ENCODE measurements around the gene MRPL32.

MRPL32 gene

DNA sequence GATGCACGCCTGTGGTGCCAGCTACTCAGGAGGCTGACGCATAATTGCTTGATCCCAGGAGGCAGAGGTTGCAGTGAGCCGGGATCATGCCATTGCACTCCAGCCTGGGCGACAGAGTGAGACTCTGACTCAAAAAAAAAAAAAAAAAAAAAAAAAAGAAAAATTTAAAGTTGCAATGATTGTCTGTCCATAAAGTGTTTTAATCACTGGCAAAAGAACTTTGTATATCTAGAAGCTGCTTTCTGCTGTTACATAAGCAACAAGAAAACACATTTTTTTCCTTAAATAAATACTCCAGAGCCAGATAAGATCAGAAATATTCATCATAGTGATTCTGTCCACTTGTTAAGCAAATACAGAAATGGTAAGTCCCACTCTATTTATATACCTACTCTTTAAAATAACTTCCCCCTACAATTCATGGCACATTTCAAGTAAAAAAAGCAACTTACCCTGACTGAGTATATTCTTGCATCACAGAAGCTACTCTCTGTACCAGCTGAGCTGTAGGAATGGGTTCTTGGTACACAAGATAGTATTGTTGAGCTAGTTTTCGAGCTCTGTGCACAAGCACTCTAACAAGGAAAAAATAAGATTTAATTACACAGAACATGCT is 7.8 kb upstream of the MRPL32 start:
- H3K4me3 ChIP-seq, result no peak overlapping the region
- no peak overlapping the region for H3K27ac ChIP-seq

DNA sequence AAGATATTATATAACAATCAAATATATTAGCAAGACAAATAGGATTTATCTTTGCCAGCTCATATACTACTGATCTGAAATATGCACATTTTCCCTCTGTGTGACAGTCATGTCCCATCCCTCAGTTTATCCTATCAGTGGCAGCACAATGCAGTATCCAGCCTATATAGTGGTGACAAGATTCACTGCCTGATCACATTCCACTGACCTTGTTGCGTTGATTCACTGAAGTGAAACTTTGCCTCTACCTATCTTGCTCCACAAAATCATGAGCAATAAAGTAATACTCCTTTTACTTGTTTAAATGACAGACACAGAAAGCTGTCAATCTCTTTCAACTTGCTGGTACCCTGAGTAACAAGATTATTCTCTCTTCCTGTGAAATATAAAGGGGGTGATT is 6.5 kb upstream of the MRPL32 start:
- Histone ChIP-seq H3K4me3 (no peak overlapping the region), H3K27ac (no peak overlapping the region)

DNA sequence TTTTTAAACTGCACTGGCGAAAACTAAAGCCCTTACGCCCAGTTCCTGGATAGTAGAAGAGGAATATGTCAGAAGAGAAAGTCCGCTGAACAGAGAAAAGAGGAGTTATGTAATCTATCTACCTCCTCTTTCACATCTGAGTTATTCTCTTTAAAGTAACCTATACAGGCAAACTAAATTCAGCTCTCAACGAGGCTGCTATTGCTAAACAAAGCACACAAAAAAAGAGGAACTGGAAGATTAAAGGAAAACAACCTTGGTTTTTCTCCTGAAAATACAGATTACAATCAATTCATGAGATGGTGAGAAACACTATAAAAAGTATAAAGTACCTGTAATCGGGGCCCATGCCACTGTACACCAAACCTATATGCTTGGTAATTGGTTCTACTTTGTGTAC is 6.0 kb upstream of the MRPL32 start:
- H3K4me3 ChIP-seq, result no peak overlapping the region
- no peak overlapping the region for H3K27ac ChIP-seq

DNA sequence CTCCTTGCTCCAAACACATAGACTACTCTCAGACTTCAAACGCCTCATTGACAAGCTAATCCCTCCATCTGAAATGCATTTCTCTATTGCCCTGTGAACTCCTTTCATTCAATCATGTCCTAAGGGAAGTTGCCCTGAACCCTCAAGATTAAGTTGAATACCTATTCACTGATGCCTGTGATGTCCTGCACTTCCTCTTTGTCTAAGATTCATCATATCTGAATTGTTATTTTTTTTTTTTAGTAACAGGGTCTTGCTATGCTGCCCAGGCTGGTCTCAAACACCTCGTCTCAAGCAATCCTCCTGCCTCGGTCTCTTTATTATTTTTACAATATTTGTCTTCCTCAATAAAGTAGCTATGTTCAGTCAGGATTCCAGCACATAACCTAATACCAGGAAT is 3.4 kb upstream of the MRPL32 start:
- no peak overlapping the region for H3K27ac ChIP-seq

DNA sequence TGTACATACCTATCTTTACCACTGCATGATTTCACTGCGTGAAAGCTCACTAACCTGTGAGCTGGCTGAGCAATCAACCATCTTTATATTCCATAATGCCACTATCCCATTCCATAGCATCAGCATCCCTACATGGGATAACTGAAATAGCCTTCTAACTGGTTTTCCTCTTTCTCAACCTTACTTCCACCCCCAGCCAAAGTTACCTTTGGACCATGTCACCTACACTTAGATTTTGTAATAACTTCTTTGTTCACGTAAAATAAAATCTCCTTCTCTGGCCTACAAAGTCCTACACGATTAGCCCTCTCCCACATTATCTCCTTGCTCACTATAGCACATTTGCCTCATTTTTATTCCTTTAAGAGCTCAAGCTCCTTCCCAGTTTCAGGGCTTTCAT is 2.7 kb upstream of the MRPL32 start:
- no peak overlapping the region for H3K27ac ChIP-seq
- no peak overlapping the region for H3K4me3 ChIP-seq

More for the DNA sequence above, 3.4 kb upstream of the MRPL32 start:
- no peak overlapping the region for H3K4me3 ChIP-seq

DNA sequence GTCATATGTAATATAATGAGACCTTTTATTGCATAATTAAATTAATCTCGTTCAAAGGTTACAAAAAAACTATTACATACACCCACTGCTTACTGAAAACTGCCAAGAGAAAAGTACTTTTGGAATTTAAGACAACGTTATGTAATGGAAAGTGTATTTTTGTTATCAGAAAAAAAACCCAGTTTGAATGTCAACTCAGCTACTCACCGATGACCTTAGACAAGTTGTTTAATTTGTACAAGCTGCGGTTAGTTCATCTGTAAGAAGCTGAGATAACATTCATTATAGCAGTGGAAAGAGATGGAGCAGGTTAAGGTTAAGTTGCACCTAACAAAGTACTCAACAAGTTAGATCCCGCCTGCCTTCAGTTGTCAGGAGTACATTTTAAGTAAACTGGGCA is 1.3 kb upstream of the MRPL32 start:
- Histone ChIP-seq H3K4me3 (peak overlapping the region; percentile 56 to 90 (median 73)), H3K27ac (peak overlapping the region in 15 of 21 experiments; percentile 75 to 93 (median 87))

DNA sequence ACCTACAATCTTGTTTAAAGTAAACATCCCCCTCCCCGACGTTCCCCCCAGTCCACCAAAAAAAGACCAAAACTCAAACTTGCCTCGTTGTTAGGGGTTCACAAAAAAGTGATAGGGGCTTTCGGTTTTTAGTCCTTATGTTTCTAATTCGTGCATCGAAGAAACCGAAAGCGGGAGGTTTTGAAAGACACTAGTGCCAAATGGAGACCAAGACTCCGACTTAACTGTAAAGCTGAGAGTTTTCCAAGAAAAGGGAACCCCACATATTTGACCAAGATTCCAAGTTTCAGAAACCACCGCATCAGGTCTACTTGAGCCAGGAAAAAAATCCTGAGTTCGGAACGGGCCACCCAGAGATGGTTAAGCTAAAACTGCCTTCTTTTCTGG is 736 bp upstream of the MRPL32 start:
- Histone ChIP-seq H3K4me3 (peak overlapping the region; percentile 56 to 90 (median 73)), H3K27ac (peak overlapping the region; percentile 54 to 93 (median 86))

DNA sequence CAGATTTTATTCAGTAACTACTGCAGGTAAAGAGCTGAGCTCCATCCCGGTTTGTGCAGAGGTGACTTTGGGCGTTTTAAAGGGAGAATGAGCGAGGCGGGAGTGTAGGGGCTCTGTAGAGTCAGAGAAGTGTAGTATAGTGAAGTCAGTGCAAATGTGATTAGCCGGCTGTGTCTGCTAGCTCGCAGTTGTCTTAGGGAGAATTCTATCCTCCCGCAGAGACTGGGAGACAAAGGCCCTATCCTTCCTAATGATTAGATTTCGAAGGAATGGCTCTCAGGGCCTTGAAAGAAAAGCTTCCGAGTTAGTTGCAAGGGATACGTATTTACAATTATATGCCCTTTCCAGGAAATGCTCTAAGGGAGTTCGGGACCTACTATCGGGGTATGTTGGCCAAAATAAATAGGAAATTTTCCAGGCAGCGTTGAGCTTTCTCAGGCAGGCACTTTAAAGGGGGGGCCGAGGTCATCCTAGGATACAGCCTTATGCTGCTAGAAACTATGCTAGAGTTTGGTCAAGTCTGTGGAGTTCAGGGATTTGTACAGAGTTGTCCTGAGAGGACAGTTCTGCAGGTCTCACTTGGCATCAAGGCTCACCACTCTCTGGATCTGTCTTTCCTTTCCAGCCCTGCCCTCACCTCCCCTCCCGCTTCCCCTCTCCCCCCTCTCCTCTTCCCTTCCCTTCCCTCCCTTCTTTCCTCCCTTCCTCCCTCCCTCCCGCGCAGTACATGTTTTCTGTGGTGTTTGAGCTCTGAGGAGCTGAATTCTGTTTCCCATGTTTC is 825 bp downstream of the MRPL32 start:
- peak overlapping the region; percentile 56 to 90 (median 73) for H3K4me3 ChIP-seq
- peak overlapping the region; percentile 55 to 93 (median 83) for H3K27ac ChIP-seq

DNA sequence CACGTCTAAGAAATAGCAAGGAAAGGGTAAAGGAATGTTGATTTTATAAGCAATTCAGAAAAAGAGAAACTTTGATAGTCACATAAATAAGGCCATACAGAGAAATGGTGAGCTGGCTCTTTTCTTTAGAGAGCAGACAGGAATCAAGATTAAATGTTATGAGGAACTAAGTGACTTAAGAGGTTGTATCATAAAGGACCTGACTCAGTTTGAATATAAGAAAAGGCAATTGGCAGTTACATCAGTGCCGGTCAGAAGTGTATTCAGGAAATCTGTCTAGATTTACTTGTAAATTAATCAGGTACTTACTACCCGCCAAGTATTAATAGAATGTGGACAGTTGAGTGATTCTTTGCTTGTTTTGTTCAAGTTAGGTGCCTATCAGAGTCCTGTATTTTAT is 2.1 kb downstream of the MRPL32 start:
- Histone ChIP-seq H3K4me3 (no peak overlapping the region), H3K27ac (no peak overlapping the region)

DNA sequence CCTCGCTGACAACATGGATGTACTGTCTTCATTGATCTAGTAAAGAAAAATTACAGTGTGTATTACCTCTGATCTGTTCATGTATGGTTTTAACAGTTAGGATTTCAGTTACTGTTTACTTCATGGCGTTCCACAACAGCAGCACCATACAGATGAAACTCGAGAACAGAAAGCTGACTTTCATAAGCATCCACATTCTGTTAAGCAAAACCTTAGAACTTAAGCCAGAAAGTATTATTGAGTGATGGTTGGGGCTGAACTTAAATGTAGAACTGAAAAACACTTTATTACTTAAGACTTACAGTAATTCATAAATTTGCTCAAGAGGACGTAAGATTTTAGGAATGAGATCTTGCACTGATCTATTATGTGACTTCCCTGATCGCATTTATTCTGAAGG is 3.7 kb downstream of the MRPL32 start:
- no peak overlapping the region for H3K27ac ChIP-seq
- no peak overlapping the region for H3K4me3 ChIP-seq

DNA sequence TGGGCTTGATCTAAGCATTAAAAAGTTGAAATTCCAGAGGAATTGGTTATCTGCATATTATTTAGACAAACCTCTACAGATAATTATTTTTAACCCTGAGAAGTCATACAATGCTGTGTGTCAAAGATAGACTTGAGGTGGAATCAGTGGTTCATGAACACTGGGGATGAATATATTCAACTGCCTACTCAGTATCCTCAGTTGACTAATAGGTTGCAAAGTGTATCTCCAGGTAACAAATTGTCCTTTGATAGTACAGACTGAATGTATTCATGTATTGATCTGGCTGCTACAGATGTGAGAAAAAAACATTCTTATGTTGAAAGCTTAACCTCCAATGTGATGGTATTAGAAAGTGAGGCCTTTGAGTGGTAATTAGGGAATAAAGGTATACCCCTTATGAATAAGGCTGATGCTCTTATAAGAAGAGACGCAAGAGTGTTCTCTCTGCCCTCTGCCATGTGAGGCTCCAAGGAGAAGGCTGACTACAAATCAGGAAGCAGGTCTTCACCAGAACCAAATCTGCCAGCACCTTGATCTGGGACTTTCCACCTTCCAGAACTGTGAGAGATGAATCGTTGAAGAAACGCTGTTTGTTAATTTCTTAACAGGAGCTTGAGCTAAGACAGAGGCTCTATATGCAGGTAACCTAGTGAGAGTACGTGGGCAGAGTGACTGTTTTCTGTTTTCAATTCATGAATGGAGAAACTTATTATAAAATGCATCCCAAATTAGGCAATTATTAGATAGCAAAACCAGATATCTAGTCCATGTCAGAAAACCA is 7.5 kb downstream of the MRPL32 start:
- Histone ChIP-seq H3K4me3 (no peak overlapping the region), H3K27ac (no peak overlapping the region)

DNA sequence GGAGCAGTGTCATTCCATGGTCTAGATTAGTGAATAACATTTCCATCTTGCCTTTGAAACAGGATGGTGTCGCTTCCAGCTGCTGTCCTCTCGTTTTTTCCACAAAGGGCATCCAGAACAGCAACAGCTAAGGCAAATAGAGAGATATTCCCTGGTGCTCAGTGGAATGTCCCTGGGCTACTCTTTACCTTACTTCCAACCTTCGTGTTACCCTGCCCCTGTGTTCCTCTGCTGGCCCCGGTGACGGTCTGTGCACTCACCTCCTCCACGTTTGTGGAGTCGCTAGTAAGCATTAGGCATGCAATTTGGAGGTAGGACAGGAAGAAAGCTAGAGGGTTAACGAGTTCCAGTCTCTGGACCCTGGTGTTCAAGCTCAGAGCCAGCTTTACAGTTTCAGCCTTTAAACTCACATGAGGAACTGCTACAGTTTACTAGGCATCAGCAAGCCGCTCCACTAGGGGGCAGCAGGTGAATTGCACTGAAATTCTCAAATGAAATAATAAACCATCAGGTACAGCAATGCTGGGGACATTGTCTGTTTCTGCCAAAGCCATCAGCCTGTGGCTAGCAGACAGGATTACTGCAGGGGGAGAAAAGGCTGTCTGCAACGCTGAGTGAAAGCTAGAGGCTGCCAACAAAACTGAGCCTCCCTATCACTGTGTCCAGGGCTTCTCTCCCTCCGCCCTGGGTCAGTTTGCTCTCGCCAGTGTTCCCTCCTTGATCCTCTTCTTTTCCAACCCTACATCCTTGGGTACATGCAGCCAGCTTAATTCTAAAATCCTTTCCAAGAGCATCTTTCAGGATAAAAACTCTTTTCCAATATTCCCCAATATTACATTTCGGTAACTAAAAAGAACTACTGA is 9.0 kb downstream of the MRPL32 start:
- Histone ChIP-seq H3K27ac (no peak overlapping the region), H3K4me3 (no peak overlapping the region)

DNA sequence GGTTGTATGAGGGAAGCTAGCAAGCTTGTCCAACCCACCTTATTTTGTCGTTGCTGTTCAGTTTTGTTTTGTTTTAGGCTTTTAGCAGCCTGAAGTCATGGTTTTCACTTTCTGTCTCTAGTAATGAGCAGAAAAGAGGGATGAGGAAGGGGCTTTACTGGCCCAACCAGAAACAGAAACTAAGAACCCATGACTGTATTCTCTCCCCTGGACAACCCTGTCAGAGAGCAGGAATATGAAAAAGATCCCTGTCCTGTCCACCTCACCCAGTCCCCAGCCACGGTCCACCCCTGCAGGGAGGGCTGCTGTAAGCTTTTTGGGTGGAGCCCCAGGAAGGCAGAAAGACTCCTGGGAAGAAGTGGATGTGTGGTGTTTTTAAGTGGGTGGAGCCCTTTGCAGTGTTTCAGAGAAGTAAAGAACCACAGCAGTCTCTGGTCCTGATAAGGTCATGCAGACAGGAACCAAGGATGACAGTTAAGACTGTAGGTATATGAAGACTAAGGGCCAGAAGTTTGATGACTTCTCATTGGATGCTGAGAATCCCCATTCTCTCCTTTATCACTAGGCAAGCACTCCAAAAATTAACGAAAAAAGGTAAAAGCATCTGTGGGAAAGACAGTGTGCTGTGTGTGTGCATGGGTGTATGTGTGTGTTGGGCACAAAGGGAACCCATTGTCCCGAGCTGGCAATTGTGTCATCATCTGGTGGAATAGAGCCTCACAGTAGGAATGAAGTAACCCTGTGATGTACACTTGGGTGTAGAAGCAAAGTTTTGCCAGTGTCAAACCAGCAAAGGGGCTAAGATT is 13.8 kb downstream of the MRPL32 start:
- Histone ChIP-seq H3K27ac (no peak overlapping the region), H3K4me3 (no peak overlapping the region)

DNA sequence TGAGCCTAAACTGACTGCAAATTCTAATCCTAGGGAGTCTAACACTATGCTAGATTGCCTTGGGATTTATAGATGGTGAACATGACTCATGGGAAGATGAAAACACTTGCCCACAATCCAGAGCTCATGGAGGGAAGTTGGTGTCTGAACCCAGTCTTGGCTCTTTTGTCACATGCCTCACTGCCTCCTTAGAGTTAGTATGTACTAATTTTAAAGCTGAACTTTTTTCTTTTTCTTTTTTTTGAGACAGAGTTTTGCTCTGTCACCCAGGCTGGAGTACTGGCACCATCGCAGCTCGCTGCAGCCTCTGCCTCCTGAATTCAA is 14.4 kb downstream of the MRPL32 start:
- Histone ChIP-seq H3K4me3 (no peak overlapping the region), H3K27ac (no peak overlapping the region)

DNA sequence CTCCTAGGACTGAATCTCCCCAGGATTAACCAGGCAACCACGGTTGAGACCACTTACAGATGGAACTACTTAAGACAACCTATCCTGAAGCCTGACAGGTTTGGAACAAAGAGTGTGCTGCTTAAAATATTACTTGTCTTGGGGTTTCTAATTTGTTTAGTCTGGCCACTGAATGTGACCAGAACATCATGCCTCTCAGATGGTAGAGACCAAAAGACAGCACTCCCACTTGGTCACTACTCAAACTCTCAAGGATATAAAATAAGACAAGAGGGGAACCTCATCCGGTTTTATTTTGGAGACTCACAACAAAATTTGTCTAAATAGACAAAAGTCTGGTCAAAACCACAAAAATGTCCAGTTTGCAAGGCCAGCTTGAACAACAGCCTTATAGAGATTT is 15.3 kb downstream of the MRPL32 start:
- no peak overlapping the region for H3K27ac ChIP-seq
- H3K4me3 ChIP-seq, result no peak overlapping the region

DNA sequence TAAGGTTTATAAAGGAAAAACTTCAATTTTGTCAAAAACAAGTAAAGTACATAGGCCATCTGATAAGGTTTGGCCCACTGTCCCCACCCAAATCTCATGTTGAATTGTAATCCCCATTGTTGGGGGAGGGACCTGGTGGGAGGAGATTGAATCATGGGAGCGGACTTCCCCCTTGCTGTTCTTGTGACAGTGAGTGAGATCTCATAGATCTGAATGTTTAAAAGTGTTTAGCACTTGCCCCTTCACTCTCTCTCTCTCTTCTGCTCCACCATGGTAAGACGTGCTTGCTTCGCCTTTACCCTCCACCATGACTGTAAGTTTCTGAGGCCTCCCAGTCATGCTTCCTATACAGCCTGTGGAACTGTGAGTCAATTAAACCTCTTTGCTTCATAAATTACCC is 18.2 kb downstream of the MRPL32 start:
- no peak overlapping the region for H3K27ac ChIP-seq
- H3K4me3 ChIP-seq, result no peak overlapping the region

DNA sequence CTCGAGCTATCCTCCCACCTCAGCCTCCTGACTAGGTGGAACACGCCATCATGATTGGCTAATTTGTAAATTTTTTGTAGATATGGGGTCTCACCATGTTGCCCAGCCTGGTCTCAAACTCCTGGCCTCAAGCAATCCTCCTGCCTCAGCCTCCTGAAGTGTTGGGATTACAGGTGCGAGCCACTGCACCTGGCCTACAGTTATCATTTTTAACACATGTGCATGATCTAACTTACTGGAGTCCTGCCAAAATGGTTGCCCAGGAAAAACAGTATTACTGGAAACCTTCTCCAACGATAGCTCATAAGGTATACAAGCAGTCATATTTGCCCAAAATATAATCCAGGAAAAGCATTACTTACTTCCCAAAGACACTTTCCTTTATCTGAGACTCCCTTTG is 20.2 kb downstream of the MRPL32 start:
- no peak overlapping the region for H3K27ac ChIP-seq

DNA sequence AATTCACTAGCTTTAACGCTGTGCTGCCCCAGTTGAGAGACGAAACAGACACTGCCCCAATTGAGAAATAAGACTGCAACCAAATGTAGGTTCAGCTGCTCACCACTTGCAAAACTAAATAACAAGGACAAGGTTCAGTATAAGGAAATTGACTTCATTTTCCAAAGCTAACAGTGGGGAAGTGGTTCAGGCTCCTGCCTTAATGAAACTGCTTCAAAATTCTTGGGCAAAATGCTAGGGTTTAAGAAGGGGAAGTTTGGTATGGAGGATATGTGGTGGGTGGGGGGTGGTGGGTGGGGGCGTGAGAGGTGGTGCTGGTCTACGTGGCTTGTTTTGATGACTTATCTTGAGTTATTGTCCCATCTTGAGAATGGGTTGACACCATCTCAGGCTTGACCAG is 21.8 kb downstream of the MRPL32 start:
- Histone ChIP-seq H3K27ac (no peak overlapping the region), H3K4me3 (no peak overlapping the region)

More for the DNA sequence above, 20.2 kb downstream of the MRPL32 start:
- H3K4me3 ChIP-seq, result no peak overlapping the region

DNA sequence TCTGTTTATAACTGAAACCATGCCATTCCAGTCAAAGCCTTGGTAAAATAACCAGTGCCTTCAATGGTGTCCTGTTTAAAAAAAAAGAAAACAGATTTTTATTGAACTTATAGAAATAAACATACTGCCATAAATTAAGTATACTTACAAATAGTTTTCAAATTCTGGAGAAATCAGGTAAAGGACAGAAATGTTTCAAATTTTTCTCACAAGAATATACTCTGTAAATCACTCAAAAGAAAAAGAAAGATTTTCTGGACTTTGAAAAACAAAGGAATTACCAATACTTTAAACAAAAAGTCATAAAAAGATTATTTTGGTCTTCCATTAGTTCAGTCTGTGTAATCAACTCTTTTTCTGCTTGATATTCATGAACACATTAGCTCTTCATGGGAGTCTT is 23.9 kb downstream of the MRPL32 start:
- H3K27ac ChIP-seq, result no peak overlapping the region
- H3K4me3 ChIP-seq, result no peak overlapping the region

Data from skin epidermis (tissue), 12 donors.